GM23338 (cell line): Measurements from ENCODE around the gene C10orf53. TPM values are rescaled to one million over a fixed set of nuclear protein-coding genes. Genes with fewer than 3 reads are reported as not detected.

ENCODE experiments used
- ATAC-seq: fragments of 200-7000 bp; cut with Tn5 transposase; 3 replicates; pipeline ENCODE4 v1.9.1; 2020
- DNase-seq: peaks from one replicate; pipeline ENCODE4 v3.0.0-alpha.2; 2015; ENCODE audit warnings: low spot score
- H2AFZ ChIP-seq: fragments of 200-600 bp; sonication (generic); 2 replicates; pipeline ENCODE4 v1.8.0; 2016; ENCODE audit warnings: antibody characterized with exemption, mild to moderate bottlenecking, moderate library complexity
- H3F3A ChIP-seq: fragments of 200-600 bp; sonication (generic); replicated peaks from 2 replicates; pipeline ENCODE4 v1.8.0; 2017; ENCODE audit warnings: antibody characterized with exemption, mixed run types, low read depth
- H3K27ac ChIP-seq: fragments of 200-600 bp; sonication (generic); 2 replicates; pipeline ENCODE4 v1.6.1; 2016; ENCODE audit warnings: low read depth
- H3K27me3 ChIP-seq: fragments of 200-600 bp; sonication (generic); 2 replicates; pipeline ENCODE4 v1.8.0; 2016; ENCODE audit warnings: mild to moderate bottlenecking, mixed run types, moderate library complexity; ENCODE audit not compliant: insufficient read depth
- H3K36me3 ChIP-seq: fragments of 200-600 bp; sonication (generic); 2 replicates; pipeline ENCODE4 v1.8.0; 2016; ENCODE audit warnings: mild to moderate bottlenecking; ENCODE audit not compliant: insufficient read depth
- H3K4me1 ChIP-seq: fragments of 200-600 bp; sonication (generic); 2 replicates; pipeline ENCODE4 v1.8.0; 2016; ENCODE audit warnings: mild to moderate bottlenecking, moderate library complexity; ENCODE audit not compliant: insufficient read depth
- H3K4me2 ChIP-seq: fragments of 200-600 bp; sonication (generic); 2 replicates; pipeline ENCODE4 v1.7.1; 2017; ENCODE audit warnings: mixed run types
- H3K4me3 ChIP-seq: fragments of 200-600 bp; sonication (generic); 2 replicates; pipeline ENCODE4 v1.6.1; 2016; ENCODE audit warnings: mixed run types
- H3K79me2 ChIP-seq: fragments of 200-600 bp; sonication (generic); replicated peaks from 2 replicates; pipeline ENCODE4 v1.8.0; 2017; ENCODE audit warnings: mild to moderate bottlenecking; ENCODE audit not compliant: insufficient read depth
- H3K9me2 ChIP-seq: fragments of 200-600 bp; sonication (generic); 2 replicates; pipeline ENCODE4 v1.8.0; 2017; ENCODE audit not compliant: insufficient read depth
- H4K20me1 ChIP-seq: fragments of 200-600 bp; sonication (generic); replicated peaks from 2 replicates; pipeline ENCODE4 v1.8.0; 2017; ENCODE audit warnings: mild to moderate bottlenecking; ENCODE audit not compliant: insufficient read depth
- H3K27ac Mint-ChIP-seq: 2 replicates; pipeline ENCODE4 v1.8.0; 2020; ENCODE audit warnings: inconsistent platforms, mild to moderate bottlenecking, moderate library complexity, mixed read lengths
- H3K27me3 Mint-ChIP-seq: 3 replicates; pipeline ENCODE4 v1.8.0; 2022; ENCODE audit warnings: low read depth, mild to moderate bottlenecking, moderate library complexity, mixed read lengths, inconsistent platforms; ENCODE audit not compliant: insufficient read depth, poor library complexity
- H3K36me3 Mint-ChIP-seq: 3 replicates; pipeline ENCODE4 v1.8.0; 2021; ENCODE audit warnings: low read depth, mild to moderate bottlenecking, inconsistent platforms, moderate library complexity, mixed read lengths
- H3K4me1 Mint-ChIP-seq: 3 replicates; pipeline ENCODE4 v1.8.0; 2020; ENCODE audit warnings: mild to moderate bottlenecking, inconsistent platforms, mixed read lengths
- H3K4me3 Mint-ChIP-seq: 3 replicates; pipeline ENCODE4 v1.8.0; 2021; ENCODE audit warnings: moderate library complexity, mild to moderate bottlenecking, inconsistent platforms, mixed read lengths
- H3K9me3 Mint-ChIP-seq: 3 replicates; pipeline ENCODE4 v1.8.0; 2020; ENCODE audit warnings: moderate library complexity, mild to moderate bottlenecking, inconsistent platforms, mixed read lengths
- EZH2 ChIP-seq: fragments of 200-600 bp; sonication (generic); IDR thresholded peaks from one replicate; pipeline ENCODE4 v1.8.0; 2017; ENCODE audit warnings: antibody characterized with exemption, mild to moderate bottlenecking, low read depth; ENCODE audit not compliant: unreplicated experiment
- NANOG ChIP-seq: IDR thresholded peaks from 2 replicates; pipeline ENCODE4 v1.6.1; 2016; ENCODE audit warnings: antibody characterized with exemption, borderline replicate concordance
- STAT1 ChIP-seq: IDR thresholded peaks from one replicate; pipeline ENCODE4 v1.6.1; 2016; ENCODE audit warnings: antibody characterized with exemption; ENCODE audit not compliant: unreplicated experiment
- polyA plus RNA-seq: library from polyadenylated mRNA; unstranded; fragments of >200 nt; fragmentation: Nextera tagmentation; extraction: Ambion mirVana; gene quantifications from 2 replicates; pipeline ENCODE4 v1.2.1, GENCODE V29; 2016
- total RNA-seq: library from RNA; depleted of rRNA; stranded (reverse); fragments of >200 nt; shearing (Covaris generic); gene quantifications from 2 replicates; pipeline ENCODE4 v1.2.3, GENCODE V29; 2014
- TF ChIP-seq, protein P1 (sequence below): fragments of 250-450 bp; sonication (Bioruptor Pico); IDR thresholded peaks from 2 replicates; pipeline ENCODE4 v1.5.0; 2020; ENCODE audit warnings: mild to moderate bottlenecking, moderate library complexity
- TF ChIP-seq, protein P2 (sequence below): IDR thresholded peaks from one replicate; pipeline ENCODE4 v1.6.1; 2018; ENCODE audit warnings: antibody characterized with exemption; ENCODE audit not compliant: unreplicated experiment

C10orf53 gene
- total and polyA plus RNA-seq, 2 experiments from 2014 or later, result not detected

DNA sequence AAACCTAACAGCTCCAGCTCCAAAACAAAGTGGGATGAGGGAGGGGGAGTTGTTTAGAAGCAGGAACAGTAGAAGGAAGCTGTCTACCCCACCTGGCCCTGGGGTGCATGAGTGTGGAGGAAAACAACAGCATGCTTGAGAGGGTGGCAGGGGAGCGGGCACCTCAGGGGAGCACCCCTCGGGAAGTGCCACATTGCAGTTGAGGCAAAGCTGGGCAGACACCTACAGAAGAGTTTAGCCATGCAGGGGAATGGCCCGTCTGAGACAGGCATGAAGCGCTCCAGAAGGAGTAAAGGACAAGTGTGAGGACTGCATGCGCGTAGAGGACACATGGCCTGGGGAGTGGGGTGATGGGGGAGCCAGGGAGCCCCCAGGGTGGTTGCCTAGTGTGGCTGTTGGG, 47.5 kb upstream of the C10orf53 start (continued):
- TF ChIP-seq, protein P1, sequence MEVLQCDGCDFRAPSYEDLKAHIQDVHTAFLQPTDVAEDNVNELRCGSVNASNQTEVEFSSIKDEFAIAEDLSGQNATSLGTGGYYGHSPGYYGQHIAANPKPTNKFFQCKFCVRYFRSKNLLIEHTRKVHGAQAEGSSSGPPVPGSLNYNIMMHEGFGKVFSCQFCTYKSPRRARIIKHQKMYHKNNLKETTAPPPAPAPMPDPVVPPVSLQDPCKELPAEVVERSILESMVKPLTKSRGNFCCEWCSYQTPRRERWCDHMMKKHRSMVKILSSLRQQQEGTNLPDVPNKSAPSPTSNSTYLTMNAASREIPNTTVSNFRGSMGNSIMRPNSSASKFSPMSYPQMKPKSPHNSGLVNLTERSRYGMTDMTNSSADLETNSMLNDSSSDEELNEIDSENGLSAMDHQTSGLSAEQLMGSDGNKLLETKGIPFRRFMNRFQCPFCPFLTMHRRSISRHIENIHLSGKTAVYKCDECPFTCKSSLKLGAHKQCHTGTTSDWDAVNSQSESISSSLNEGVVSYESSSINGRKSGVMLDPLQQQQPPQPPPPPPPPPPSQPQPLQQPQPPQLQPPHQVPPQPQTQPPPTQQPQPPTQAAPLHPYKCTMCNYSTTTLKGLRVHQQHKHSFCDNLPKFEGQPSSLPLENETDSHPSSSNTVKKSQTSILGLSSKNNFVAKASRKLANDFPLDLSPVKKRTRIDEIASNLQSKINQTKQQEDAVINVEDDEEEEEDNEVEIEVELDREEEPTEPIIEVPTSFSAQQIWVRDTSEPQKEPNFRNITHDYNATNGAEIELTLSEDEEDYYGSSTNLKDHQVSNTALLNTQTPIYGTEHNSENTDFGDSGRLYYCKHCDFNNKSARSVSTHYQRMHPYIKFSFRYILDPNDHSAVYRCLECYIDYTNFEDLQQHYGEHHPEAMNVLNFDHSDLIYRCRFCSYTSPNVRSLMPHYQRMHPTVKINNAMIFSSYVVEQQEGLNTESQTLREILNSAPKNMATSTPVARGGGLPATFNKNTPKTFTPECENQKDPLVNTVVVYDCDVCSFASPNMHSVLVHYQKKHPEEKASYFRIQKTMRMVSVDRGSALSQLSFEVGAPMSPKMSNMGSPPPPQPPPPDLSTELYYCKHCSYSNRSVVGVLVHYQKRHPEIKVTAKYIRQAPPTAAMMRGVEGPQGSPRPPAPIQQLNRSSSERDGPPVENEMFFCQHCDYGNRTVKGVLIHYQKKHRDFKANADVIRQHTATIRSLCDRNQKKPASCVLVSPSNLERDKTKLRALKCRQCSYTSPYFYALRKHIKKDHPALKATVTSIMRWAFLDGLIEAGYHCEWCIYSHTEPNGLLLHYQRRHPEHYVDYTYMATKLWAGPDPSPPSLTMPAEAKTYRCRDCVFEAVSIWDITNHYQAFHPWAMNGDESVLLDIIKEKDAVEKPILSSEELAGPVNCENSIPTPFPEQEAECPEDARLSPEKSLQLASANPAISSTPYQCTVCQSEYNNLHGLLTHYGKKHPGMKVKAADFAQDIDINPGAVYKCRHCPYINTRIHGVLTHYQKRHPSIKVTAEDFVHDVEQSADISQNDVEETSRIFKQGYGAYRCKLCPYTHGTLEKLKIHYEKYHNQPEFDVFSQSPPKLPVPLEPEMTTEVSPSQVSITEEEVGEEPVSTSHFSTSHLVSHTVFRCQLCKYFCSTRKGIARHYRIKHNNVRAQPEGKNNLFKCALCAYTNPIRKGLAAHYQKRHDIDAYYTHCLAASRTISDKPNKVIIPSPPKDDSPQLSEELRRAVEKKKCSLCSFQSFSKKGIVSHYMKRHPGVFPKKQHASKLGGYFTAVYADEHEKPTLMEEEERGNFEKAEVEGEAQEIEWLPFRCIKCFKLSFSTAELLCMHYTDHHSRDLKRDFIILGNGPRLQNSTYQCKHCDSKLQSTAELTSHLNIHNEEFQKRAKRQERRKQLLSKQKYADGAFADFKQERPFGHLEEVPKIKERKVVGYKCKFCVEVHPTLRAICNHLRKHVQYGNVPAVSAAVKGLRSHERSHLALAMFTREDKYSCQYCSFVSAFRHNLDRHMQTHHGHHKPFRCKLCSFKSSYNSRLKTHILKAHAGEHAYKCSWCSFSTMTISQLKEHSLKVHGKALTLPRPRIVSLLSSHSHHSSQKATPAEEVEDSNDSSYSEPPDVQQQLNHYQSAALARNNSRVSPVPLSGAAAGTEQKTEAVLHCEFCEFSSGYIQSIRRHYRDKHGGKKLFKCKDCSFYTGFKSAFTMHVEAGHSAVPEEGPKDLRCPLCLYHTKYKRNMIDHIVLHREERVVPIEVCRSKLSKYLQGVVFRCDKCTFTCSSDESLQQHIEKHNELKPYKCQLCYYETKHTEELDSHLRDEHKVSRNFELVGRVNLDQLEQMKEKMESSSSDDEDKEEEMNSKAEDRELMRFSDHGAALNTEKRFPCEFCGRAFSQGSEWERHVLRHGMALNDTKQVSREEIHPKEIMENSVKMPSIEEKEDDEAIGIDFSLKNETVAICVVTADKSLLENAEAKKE (CRISPR knock-in tag), result no peak
- TF ChIP-seq NANOG, result no peak
- TF ChIP-seq STAT1, result no peak
- TF ChIP-seq EZH2, result no peak

DNA sequence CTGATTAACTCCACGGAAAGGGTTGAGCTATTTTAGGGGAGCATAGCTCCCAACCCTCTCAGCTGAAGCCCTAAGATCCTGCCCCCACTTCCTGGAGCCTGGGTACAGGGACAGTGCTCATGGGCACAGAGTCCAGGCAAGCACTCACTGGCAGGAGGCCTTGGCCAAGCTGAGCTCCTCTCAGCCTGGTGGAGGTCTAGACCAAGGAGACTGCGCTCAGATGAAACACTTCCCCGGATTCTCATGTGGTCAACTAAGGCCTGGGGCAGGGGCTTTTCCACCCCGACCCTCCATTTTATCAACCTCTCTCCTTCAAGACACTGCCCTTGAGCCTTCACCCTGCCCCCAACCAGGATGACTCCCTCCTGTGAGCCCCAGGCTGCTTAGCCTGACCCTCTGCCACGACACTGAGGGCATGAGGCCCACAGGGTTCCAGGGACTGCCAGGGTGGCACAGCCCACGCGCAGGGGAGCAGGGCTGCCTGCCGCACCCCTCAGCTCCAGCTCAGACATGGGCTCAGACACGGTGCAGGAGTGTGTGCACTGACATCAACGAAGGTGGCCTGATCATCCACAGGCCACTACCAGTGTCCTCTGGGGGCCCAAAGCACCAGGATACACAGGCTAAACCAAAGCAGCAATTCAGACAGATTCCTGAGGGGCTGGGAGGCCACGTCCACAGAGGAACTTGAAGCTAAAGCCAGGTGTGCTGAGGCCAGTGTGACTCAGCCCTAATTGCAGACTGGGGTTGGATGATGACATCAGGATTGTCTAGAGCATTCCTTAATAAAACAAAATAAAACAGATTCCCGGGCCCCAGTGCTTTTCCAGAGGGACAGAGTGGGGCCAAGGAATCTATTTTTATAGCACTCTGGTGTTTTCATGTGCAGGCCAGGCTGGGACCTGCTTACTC, 46.8 kb upstream of the C10orf53 start:
- Histone ChIP-seq H3K4me3 (no peak overlapping the region), H2AFZ (no peak overlapping the region), H3K79me2 (no peaks in the 10 kb centered on the region), H3K36me3 (no peaks in the 10 kb centered on the region), H3K27me3 (no peaks in the 10 kb centered on the region), H3K4me2 (no peak overlapping the region), H4K20me1 (no peaks in the 10 kb centered on the region), H3K4me1 (no peaks in the 10 kb centered on the region), H3K27ac (no peak overlapping the region), H3F3A (no peaks in the 10 kb centered on the region), H3K9me2 (no peaks in the 10 kb centered on the region)
- ATAC-seq (no peak), DNase-seq (no peak)
- Mint-ChIP-seq H3K4me1 (no peaks in the 10 kb centered on the region; the same call in 2 of the 3 replicates), H3K27ac (no peak overlapping the region), H3K4me3 (no peak overlapping the region), H3K9me3 (no peaks in the 10 kb centered on the region), H3K36me3 (no peaks in the 10 kb centered on the region), H3K27me3 (no peaks in the 10 kb centered on the region)
- TF ChIP-seq, protein P2, sequence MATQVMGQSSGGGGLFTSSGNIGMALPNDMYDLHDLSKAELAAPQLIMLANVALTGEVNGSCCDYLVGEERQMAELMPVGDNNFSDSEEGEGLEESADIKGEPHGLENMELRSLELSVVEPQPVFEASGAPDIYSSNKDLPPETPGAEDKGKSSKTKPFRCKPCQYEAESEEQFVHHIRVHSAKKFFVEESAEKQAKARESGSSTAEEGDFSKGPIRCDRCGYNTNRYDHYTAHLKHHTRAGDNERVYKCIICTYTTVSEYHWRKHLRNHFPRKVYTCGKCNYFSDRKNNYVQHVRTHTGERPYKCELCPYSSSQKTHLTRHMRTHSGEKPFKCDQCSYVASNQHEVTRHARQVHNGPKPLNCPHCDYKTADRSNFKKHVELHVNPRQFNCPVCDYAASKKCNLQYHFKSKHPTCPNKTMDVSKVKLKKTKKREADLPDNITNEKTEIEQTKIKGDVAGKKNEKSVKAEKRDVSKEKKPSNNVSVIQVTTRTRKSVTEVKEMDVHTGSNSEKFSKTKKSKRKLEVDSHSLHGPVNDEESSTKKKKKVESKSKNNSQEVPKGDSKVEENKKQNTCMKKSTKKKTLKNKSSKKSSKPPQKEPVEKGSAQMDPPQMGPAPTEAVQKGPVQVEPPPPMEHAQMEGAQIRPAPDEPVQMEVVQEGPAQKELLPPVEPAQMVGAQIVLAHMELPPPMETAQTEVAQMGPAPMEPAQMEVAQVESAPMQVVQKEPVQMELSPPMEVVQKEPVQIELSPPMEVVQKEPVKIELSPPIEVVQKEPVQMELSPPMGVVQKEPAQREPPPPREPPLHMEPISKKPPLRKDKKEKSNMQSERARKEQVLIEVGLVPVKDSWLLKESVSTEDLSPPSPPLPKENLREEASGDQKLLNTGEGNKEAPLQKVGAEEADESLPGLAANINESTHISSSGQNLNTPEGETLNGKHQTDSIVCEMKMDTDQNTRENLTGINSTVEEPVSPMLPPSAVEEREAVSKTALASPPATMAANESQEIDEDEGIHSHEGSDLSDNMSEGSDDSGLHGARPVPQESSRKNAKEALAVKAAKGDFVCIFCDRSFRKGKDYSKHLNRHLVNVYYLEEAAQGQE, result no peak
